Neuron (in vitro differentiated cells): Measurements from ENCODE around the gene RPS6KA2.

ENCODE experiments used
- H2AFZ ChIP-seq: one replicate; pipeline ENCODE4 v1.6.1; 2013; ENCODE audit warnings: low read depth, mild to moderate bottlenecking, inconsistent platforms, low read length, moderate library complexity
- H3K27me3 ChIP-seq: one replicate; pipeline ENCODE4 v1.6.1; 2013; ENCODE audit warnings: low read length; ENCODE audit not compliant: insufficient read depth
- H3K36me3 ChIP-seq: one replicate; pipeline ENCODE4 v1.6.1; 2013; ENCODE audit warnings: low read length; ENCODE audit not compliant: insufficient read depth
- H3K4me1 ChIP-seq: one replicate; pipeline ENCODE4 v1.6.1; 2013; ENCODE audit warnings: low read length; ENCODE audit not compliant: insufficient read depth
- H3K4me3 ChIP-seq: 2 replicates; pipeline ENCODE4 v1.5.1; 2013; ENCODE audit warnings: mild to moderate bottlenecking, low read length, moderate library complexity
- H3K9me3 ChIP-seq: one replicate; pipeline ENCODE4 v1.6.1; 2013; ENCODE audit warnings: low read length

RPS6KA2 gene

GRCh38 chr6:166441325-166442078 lies 185.5 kb downstream of the RPS6KA2 start:
- Histone ChIP-seq H3K36me3 (peaks cover 25% of the 10 kb centered on the region), H3K4me3 (no peak overlapping the region), H3K27me3 (no peaks in the 10 kb centered on the region), H2AFZ (no peak overlapping the region), H3K9me3 (no peaks in the 10 kb centered on the region), H3K4me1 (no peaks in the 10 kb centered on the region)

- no peak overlapping the region for H2AFZ ChIP-seq
- no peaks in the 10 kb centered on the region for H3K9me3 ChIP-seq
- H3K4me3 ChIP-seq: no peak overlapping the region
- H3K4me1 ChIP-seq: no peaks in the 10 kb centered on the region
- H3K36me3 ChIP-seq: peaks cover 21% of the 10 kb centered on the region
- H3K27me3 ChIP-seq: no peaks in the 10 kb centered on the region
Observed at GRCh38 chr6:166440729-166441128, 186.3 kb downstream of the RPS6KA2 start.

- Histone ChIP-seq H3K36me3 (peaks cover 24% of the 10 kb centered on the region), H2AFZ (no peak overlapping the region), H3K4me1 (no peaks in the 10 kb centered on the region), H3K9me3 (no peaks in the 10 kb centered on the region), H3K4me3 (no peak overlapping the region), H3K27me3 (no peaks in the 10 kb centered on the region)
Observed at GRCh38 chr6:166440106-166440505, 186.9 kb downstream of the RPS6KA2 start.

GRCh38 chr6:166439366-166440091 lies 187.5 kb downstream of the RPS6KA2 start:
- no peaks in the 10 kb centered on the region for H3K4me1 ChIP-seq
- H3K36me3 ChIP-seq: peaks cover 22% of the 10 kb centered on the region
- H3K27me3 ChIP-seq: no peaks in the 10 kb centered on the region
- H2AFZ ChIP-seq: no peak overlapping the region
- H3K9me3 ChIP-seq: no peaks in the 10 kb centered on the region
- H3K4me3 ChIP-seq: no peak overlapping the region

- Histone ChIP-seq H3K4me1 (no peaks in the 10 kb centered on the region), H3K4me3 (no peak overlapping the region), H3K27me3 (no peaks in the 10 kb centered on the region), H3K36me3 (peaks cover 27% of the 10 kb centered on the region), H2AFZ (no peak overlapping the region), H3K9me3 (no peaks in the 10 kb centered on the region)
Observed at GRCh38 chr6:166438211-166438861, 188.7 kb downstream of the RPS6KA2 start.

- H3K9me3 ChIP-seq: no peaks in the 10 kb centered on the region
- H3K4me1 ChIP-seq: no peaks in the 10 kb centered on the region
- no peak overlapping the region for H3K4me3 ChIP-seq
- no peaks in the 10 kb centered on the region for H3K27me3 ChIP-seq
- H3K36me3 ChIP-seq: peaks cover 30% of the 10 kb centered on the region
- no peak overlapping the region for H2AFZ ChIP-seq
Observed at GRCh38 chr6:166437661-166438060, 189.4 kb downstream of the RPS6KA2 start.

GRCh38 chr6:166436195-166437139 lies 190.6 kb downstream of the RPS6KA2 start:
- no peak overlapping the region for H2AFZ ChIP-seq
- no peaks in the 10 kb centered on the region for H3K9me3 ChIP-seq
- H3K4me3 ChIP-seq: no peak overlapping the region
- no peaks in the 10 kb centered on the region for H3K4me1 ChIP-seq
- no peaks in the 10 kb centered on the region for H3K27me3 ChIP-seq
- H3K36me3 ChIP-seq: peaks cover 39% of the 10 kb centered on the region

GRCh38 chr6:166435574-166435973 lies 191.5 kb downstream of the RPS6KA2 start:
- Histone ChIP-seq H3K27me3 (no peaks in the 10 kb centered on the region), H3K36me3 (peaks cover 44% of the 10 kb centered on the region), H3K4me1 (no peaks in the 10 kb centered on the region), H2AFZ (no peak overlapping the region), H3K9me3 (peaks cover 2% of the 10 kb centered on the region), H3K4me3 (no peak overlapping the region)

GRCh38 chr6:166434336-166434735 lies 192.7 kb downstream of the RPS6KA2 start:
- peaks cover 54% of the 10 kb centered on the region for H3K36me3 ChIP-seq
- H3K27me3 ChIP-seq: no peaks in the 10 kb centered on the region

GRCh38 chr6:166433096-166433495 lies 194.0 kb downstream of the RPS6KA2 start:
- no peaks in the 10 kb centered on the region for H3K4me1 ChIP-seq
- no peaks in the 10 kb centered on the region for H3K27me3 ChIP-seq
- no peak overlapping the region for H3K4me3 ChIP-seq
- peaks cover 7% of the 10 kb centered on the region for H3K9me3 ChIP-seq
- peaks cover 50% of the 10 kb centered on the region for H3K36me3 ChIP-seq
- no peak overlapping the region for H2AFZ ChIP-seq

More at GRCh38 chr6:166434336-166434735, 192.7 kb downstream of the RPS6KA2 start:
- Histone ChIP-seq H2AFZ (no peak overlapping the region), H3K4me3 (no peak overlapping the region), H3K9me3 (peaks cover 7% of the 10 kb centered on the region), H3K4me1 (no peaks in the 10 kb centered on the region)

- Histone ChIP-seq H3K9me3 (peaks cover 7% of the 10 kb centered on the region), H3K27me3 (no peaks in the 10 kb centered on the region), H3K4me1 (no peaks in the 10 kb centered on the region), H3K4me3 (no peak overlapping the region), H3K36me3 (peaks cover 35% of the 10 kb centered on the region), H2AFZ (no peak overlapping the region)
Observed at GRCh38 chr6:166430269-166430668, 196.8 kb downstream of the RPS6KA2 start.

- H3K36me3 ChIP-seq: peaks cover 43% of the 10 kb centered on the region
Observed at GRCh38 chr6:166424431-166424830, 202.6 kb downstream of the RPS6KA2 start.

More at GRCh38 chr6:166424431-166424830, 202.6 kb downstream of the RPS6KA2 start:
- Histone ChIP-seq H3K9me3 (no peaks in the 10 kb centered on the region), H3K4me3 (no peak overlapping the region), H3K4me1 (no peaks in the 10 kb centered on the region), H3K27me3 (no peaks in the 10 kb centered on the region), H2AFZ (no peak overlapping the region)
